ENCODE measurements around the gene IFT88.

IFT88 gene

GRCh38 chr13:20566898-20567874, at the start of gene IFT88:
IFT88 (plus strand) TSS chr13:20567157; CDS start chr13:20574386, 7,229 bp downstream.
- TF ChIP-seq CTCF (IDR thresholded peaks at IDR 0.05), result no peak

GRCh38 chr13:20518660-20519100, 48.3 kb upstream of the IFT88 start:
- TF ChIP-seq CTCF (IDR thresholded peaks at IDR 0.05), result no peak

- no peak for TF ChIP-seq CTCF (IDR thresholded peaks at IDR 0.05)
Observed at GRCh38 chr13:20519875-20520274, 47.1 kb upstream of the IFT88 start.

- no peak for TF ChIP-seq CTCF (IDR thresholded peaks at IDR 0.05)
Observed at GRCh38 chr13:20521364-20522115, 45.4 kb upstream of the IFT88 start.

GRCh38 chr13:20525144-20525600, 41.8 kb upstream of the IFT88 start:
- TF ChIP-seq CTCF (IDR thresholded peaks at IDR 0.05), result no peak

- TF ChIP-seq CTCF (IDR thresholded peaks at IDR 0.05), result no peak
Observed at GRCh38 chr13:20525601-20526544, 41.1 kb upstream of the IFT88 start, which contains the start of gene CRYL1. CRYL1 (minus strand) TSS chr13:20525857; CDS start chr13:20525794, 63 bp downstream.
